Small intestine (tissue), 7 donors: ENCODE results near the gene FAM228A. TPM values are rescaled to one million over a fixed set of nuclear protein-coding genes. Genes with fewer than 3 reads are reported as not detected.
"Not testable (repeated sequence)": the region's sequence is repeated elsewhere in the genome, so short reads cannot be mapped to it uniquely, and the experiment has no call there.

Source experiments
- DNase-seq, 2 donors: peaks; one replicate each; pipeline versions ENCODE4 v3.0.0 to v3.0.0-alpha.2; 2013
- FAIRE-seq: peaks from 2 replicates; lab custom pipeline; 2012; peaks lifted over from hg19 to GRCh38; lab: Jason Lieb, UNC
- H3K27ac ChIP-seq, 3 donors: one replicate each; pipeline ENCODE4 v1.5.1; 2013; ENCODE audit warnings: low read length in 2 of 3, mild to moderate bottlenecking in 2 of 3, control low read depth in 1 of 3, inconsistent platforms in 1 of 3, low read depth in 1 of 3, moderate library complexity in 1 of 3
- H3K27me3 ChIP-seq, 3 donors: one replicate each; pipeline ENCODE4 v1.6.1; 2013; ENCODE audit warnings: low read length in 3 of 3, inconsistent platforms in 1 of 3; ENCODE audit not compliant: control insufficient read depth in 3 of 3, insufficient read depth in 3 of 3
- H3K36me3 ChIP-seq, 3 donors: one replicate each; pipeline ENCODE4 v1.6.1; 2013; ENCODE audit warnings: low read length in 3 of 3, inconsistent platforms in 1 of 3, low read depth in 1 of 3, mild to moderate bottlenecking in 1 of 3, moderate library complexity in 1 of 3; ENCODE audit not compliant: control insufficient read depth in 3 of 3, insufficient read depth in 2 of 3
- H3K4me1 ChIP-seq, 3 donors: one replicate each; pipeline ENCODE4 v1.6.1; 2013; ENCODE audit warnings: low read length in 2 of 3, inconsistent platforms in 1 of 3, low read depth in 1 of 3, mild to moderate bottlenecking in 1 of 3, moderate library complexity in 1 of 3; ENCODE audit not compliant: control insufficient read depth in 3 of 3, insufficient read depth in 2 of 3
- H3K4me3 ChIP-seq, 3 donors: one replicate each; pipeline ENCODE4 v1.5.1; 2013; ENCODE audit warnings: low read length in 3 of 3, control low read depth in 1 of 3, inconsistent platforms in 1 of 3, low read depth in 1 of 3, mild to moderate bottlenecking in 1 of 3, moderate library complexity in 1 of 3
- H3K9me3 ChIP-seq, 2 donors: one replicate each; pipeline ENCODE4 v1.6.1; 2013; ENCODE audit warnings: low read depth in 1 of 2, low read length in 1 of 2; ENCODE audit not compliant: control insufficient read depth in 2 of 2, insufficient read depth in 1 of 2
- WGBS, 3 donors: extraction: QIAGEN DNeasy Blood & Tissue Kit; methylation state at CpG; one replicate each; pipeline ENCODE4 v1.1.7; 2013; 5-methylcytosine and 5-hydroxymethylcytosine counted together
- polyA plus RNA-seq, 4 donors: library from polyadenylated mRNA; stranded (reverse) in 3 of 4; unstranded in 1 of 4; fragments of 200-250 nt in 3 of 4; fragments of 120-200 nt in 1 of 4; gene quantifications; one replicate each; pipeline versions ENCODE4 v1.2.1 to v1.2.3, GENCODE V29; 2013
- donor health status: healthy with polysubstance abuse.
- donor health status: control.
- donor health status: control.
- donor health status: Bipolar disorder and iron deficiency.
- donor health status: healthy.

FAM228A gene
- polyA plus RNA-seq, 4 donors, result 0.16 to 0.54 (median 0.34) TPM; not detected in 1

DNA sequence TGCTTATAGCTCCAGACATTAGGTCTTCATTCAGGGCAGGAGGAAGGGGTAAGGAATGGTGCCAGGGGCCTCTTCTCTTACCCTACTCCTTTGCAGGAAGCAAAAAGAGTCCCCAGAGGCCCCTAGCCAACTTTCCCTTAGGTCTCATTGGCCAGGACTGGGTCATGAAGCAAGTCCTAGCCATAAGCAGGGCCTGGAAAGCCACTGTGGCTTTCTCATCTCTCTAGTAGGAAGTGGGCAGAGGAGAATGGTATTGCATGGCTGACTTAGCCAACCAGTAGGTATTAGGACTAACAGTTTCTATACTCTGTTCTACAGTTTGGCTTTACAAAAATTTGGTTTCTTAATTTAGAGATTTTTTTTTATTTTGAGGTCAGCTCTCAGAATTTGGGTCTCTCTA is 4.8 kb downstream of the FAM228A start:
- peaks cover 0 to under 1% of the 10 kb centered on the region in 2 donors for H3K9me3 ChIP-seq
- no peaks in the 10 kb centered on the region for H3K4me1 ChIP-seq
- FAIRE-seq (no peak), DNase-seq (no peak)
- H3K27me3 ChIP-seq, result peaks cover 0 to 6% (median 0%) of the 10 kb centered on the region in 3 donors
- H3K4me3 ChIP-seq, result no peak overlapping the region
- no peaks in the 10 kb centered on the region for H3K36me3 ChIP-seq
- H3K27ac ChIP-seq, result no peak overlapping the region

GRCh38 chr2:24181849-24182248 is 7.0 kb downstream of the FAM228A start:
- no peaks in the 10 kb centered on the region for H3K4me1 ChIP-seq
- H3K27ac ChIP-seq, result no peak overlapping the region

DNA sequence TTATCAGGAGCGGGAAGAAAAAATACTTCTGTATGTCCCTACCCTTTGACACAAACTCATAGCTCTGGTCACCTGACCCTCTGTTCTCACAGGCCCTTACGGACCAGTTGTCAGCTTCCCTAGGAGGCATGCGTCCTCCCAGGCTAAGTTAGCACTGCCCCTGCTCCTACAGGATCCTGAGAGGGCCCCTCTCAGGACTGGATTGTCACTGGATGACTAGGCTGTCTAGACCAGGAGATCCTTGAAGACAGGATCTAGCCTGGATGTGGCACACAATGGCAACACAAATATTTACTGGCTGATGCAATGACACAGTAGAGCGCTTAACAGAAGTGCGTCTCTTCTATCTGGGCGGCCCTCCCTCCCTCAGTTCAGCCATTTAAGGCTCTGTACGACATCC is 7.7 kb downstream of the FAM228A start:
- 93 to 97% (median 93%) methylated on average over 7 of the region's 7 CpGs for WGBS, 3 donors
- Histone ChIP-seq H3K27ac (no peak overlapping the region), H3K36me3 (no peaks in the 10 kb centered on the region), H3K4me1 (no peaks in the 10 kb centered on the region), H3K27me3 (no peaks in the 10 kb centered on the region), H3K4me3 (no peak overlapping the region), H3K9me3 (no peaks in the 10 kb centered on the region)
- DNase-seq, result no peak
- no peak for FAIRE-seq

More at GRCh38 chr2:24181849-24182248, 7.0 kb downstream of the FAM228A start:
- FAIRE-seq (no peak), DNase-seq (no peak)
- 79 to 86% (median 85%) methylated on average over 6 of the region's 6 CpGs for WGBS, 3 donors
- Histone ChIP-seq H3K36me3 (no peaks in the 10 kb centered on the region), H3K4me3 (no peak overlapping the region), H3K9me3 (no peaks in the 10 kb centered on the region), H3K27me3 (no peaks in the 10 kb centered on the region)

GRCh38 chr2:24183366-24184069 is 8.7 kb downstream of the FAM228A start:
- DNase-seq, result no peak
- Histone ChIP-seq H3K4me1 (no peaks in the 10 kb centered on the region), H3K9me3 (no peaks in the 10 kb centered on the region), H3K27me3 (no peaks in the 10 kb centered on the region), H3K36me3 (no peaks in the 10 kb centered on the region), H3K4me3 (no peak overlapping the region), H3K27ac (no peak overlapping the region)
- no peak for FAIRE-seq
- WGBS, 3 donors, result 34 to 65% (median 47%) methylated on average over 6 of the region's 6 CpGs

- H3K36me3 ChIP-seq, result no peaks in the 10 kb centered on the region
- H3K4me1 ChIP-seq, result no peaks in the 10 kb centered on the region
- no peaks in the 10 kb centered on the region for H3K9me3 ChIP-seq
- no peak for FAIRE-seq
- no peak for DNase-seq
- no peaks in the 10 kb centered on the region for H3K27me3 ChIP-seq
- WGBS, 3 donors, result 78 to 86% (median 85%) methylated on average over 10 of the region's 10 CpGs
- H3K4me3 ChIP-seq, result no peak overlapping the region
- H3K27ac ChIP-seq, result no peak overlapping the region
These were observed 14.7 kb downstream of the FAM228A start for GRCh38 chr2:24189551-24189950.

DNA sequence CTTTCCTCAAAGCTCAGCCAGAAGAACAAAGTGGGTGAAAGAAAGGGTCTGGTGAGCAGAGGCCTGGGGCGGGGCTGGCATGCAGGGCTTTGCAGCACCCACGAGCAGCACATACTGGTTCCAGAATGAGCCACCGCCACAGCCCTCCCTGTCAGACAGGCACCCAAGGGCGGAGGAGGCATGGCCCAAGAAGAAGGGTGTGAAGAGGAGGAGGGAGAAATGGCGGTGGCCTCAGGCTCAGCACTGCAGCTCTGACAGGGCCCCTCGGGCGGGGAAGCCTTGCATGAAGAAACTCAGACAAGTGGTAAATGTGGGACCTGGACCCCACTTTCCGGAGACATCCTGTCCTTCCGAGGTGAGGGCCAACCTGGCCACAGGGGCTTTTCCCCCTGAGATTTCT is 15.7 kb downstream of the FAM228A start:
- no peak for FAIRE-seq
- H3K36me3 ChIP-seq, result no peaks in the 10 kb centered on the region
- H3K4me3 ChIP-seq, result no peak overlapping the region
- 85% methylated on average over 7 to 9 of the region's 9 CpGs for WGBS, 3 donors
- no peaks in the 10 kb centered on the region for H3K27me3 ChIP-seq
- H3K4me1 ChIP-seq, result no peaks in the 10 kb centered on the region
- H3K9me3 ChIP-seq, result no peaks in the 10 kb centered on the region
- DNase-seq, result no peak
- H3K27ac ChIP-seq, result no peak overlapping the region

- Histone ChIP-seq H3K9me3 (no peaks in the 10 kb centered on the region), H3K4me1 (no peaks in the 10 kb centered on the region), H3K27me3 (no peaks in the 10 kb centered on the region), H3K36me3 (no peaks in the 10 kb centered on the region), H3K27ac (no peak overlapping the region), H3K4me3 (no peak overlapping the region)
- WGBS, 3 donors, result 88 to 91% (median 88%) methylated on average over 9 of the region's 9 CpGs
- no peak for FAIRE-seq
- no peak for DNase-seq
These were observed 16.3 kb downstream of the FAM228A start for GRCh38 chr2:24191156-24191555.

DNA sequence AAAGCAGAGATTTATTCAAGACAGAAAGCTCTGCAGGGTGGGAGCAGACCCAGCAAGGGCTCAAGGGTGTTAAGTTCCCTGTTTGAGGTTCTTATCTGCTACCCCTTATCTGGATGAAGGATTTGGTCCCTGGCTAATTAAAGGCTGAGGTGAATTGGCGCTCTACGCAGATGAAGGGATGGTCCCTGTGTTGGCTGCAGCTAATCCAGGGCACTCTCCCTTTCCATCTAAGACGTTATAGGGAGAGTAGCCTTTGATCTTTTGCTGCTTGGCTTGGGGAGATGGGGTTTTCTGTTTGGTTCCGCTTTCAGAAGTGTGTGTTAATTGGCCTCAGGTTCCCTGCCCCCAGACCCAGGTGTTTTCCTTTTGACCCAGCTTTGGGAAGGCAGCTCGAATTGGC is 17.0 kb downstream of the FAM228A start:
- no peak overlapping the region for H3K4me3 ChIP-seq
- H3K36me3 ChIP-seq, result no peaks in the 10 kb centered on the region
- no peak overlapping the region for H3K27ac ChIP-seq
- H3K27me3 ChIP-seq, result no peaks in the 10 kb centered on the region
- no peak for FAIRE-seq
- no peak for DNase-seq
- no peaks in the 10 kb centered on the region for H3K4me1 ChIP-seq
- WGBS, 3 donors, result 15 to 50% (median 28%) methylated on average over 5 of the region's 5 CpGs
- H3K9me3 ChIP-seq, result no peaks in the 10 kb centered on the region

DNA sequence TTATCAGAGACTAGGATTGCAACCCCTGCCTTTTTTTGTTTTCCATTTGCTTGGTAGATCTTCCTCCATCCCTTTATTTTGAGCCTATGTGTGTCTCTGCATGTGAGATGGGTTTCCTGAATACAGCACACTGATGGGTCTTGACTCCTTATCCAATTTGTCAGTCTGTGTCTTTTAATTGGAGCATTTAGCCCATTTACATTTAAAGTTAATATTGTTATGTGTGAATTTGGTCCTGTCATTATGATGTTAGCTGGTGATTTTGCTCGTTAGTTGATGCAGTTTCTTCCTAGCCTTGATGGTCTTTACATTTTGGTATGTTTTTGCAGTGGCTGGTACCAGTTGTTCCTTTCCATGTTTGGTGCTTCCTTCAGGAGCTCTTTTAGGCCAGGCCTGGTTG is 22.4 kb downstream of the FAM228A start:
- H3K27me3 ChIP-seq, FAIRE-seq: not testable (repeated sequence)

More for the DNA sequence above, 22.4 kb downstream of the FAM228A start:
- WGBS, 3 donors, result 85% methylated on average over 1 of the region's 1 CpG; no CpG with 5 or more reads in 2 of the 3 donors
- H3K27ac ChIP-seq, H3K4me3 ChIP-seq, H3K9me3 ChIP-seq, H3K36me3 ChIP-seq, DNase-seq, H3K4me1 ChIP-seq: not testable (repeated sequence)
